Lower leg skin (tissue), 3 donors: ENCODE results near the gene CELSR3.

ENCODE experiments used
- POLR2A ChIP-seq, 2 donors: fragments of 450-650 bp; IDR thresholded peaks; one replicate each; pipeline ENCODE4 v1.6.1; 2016 to 2017; ENCODE audit warnings: antibody characterized with exemption in 2 of 2, mild to moderate bottlenecking in 1 of 2, moderate library complexity in 1 of 2
- TF ChIP-seq, protein P1 (sequence below), 3 donors: fragments of 450-650 bp; IDR thresholded peaks; one replicate each; pipeline ENCODE4 v1.5.1; 2016; ENCODE audit warnings: antibody characterized with exemption in 3 of 3, mild to moderate bottlenecking in 3 of 3, moderate library complexity in 2 of 3

DNA sequence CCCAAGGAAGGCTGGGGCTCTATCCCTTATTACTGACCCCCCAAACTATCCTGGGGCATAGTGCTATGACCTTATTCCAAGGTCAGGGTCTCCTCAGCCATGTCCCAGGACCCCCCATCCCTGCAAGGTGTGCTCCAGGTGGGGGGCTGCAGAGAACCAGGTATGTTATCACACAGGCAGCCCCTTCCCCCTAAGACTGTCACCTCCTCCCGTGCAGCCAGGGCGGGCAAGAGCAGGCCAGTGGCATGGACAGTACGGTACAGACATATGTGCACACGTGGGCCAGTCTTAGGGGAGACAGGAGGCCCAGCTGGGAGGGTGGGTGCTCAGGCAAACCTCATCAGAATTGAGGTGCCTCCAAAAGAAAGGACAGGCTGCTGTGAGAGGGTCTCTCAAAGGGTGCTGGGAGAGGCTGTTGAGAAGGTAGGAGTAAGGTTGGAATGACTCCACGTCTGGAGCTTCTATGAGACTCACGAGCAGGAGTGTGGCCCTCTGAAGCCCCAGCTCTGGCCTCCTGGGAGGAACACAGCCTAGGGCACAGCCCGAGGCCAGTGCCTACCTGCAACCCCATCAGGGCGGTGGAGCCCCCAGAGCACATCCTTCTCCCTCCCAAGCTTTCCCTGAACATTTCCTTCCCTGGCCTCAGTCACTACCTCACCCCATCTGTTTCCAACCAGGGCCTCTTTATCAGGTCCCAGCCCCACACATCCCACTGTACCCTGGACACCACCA, 65.8 kb downstream of the CELSR3 start:
- TF ChIP-seq, protein P1, sequence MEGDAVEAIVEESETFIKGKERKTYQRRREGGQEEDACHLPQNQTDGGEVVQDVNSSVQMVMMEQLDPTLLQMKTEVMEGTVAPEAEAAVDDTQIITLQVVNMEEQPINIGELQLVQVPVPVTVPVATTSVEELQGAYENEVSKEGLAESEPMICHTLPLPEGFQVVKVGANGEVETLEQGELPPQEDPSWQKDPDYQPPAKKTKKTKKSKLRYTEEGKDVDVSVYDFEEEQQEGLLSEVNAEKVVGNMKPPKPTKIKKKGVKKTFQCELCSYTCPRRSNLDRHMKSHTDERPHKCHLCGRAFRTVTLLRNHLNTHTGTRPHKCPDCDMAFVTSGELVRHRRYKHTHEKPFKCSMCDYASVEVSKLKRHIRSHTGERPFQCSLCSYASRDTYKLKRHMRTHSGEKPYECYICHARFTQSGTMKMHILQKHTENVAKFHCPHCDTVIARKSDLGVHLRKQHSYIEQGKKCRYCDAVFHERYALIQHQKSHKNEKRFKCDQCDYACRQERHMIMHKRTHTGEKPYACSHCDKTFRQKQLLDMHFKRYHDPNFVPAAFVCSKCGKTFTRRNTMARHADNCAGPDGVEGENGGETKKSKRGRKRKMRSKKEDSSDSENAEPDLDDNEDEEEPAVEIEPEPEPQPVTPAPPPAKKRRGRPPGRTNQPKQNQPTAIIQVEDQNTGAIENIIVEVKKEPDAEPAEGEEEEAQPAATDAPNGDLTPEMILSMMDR (IDR thresholded peaks at IDR 0.05) = no peak
- TF ChIP-seq POLR2A (IDR thresholded peaks at IDR 0.05) = no peak
